Activated CD8-positive, alpha-beta memory T cell treated with anti-CD3 and anti-CD28 coated beads, Interleukin-2, amount 50 U/mL, for 48 hours (primary cell): ENCODE data around the gene NLK.
"Not testable (repeated sequence)": the region's sequence is repeated elsewhere in the genome, so short reads cannot be mapped to it uniquely, and the experiment has no call there.

Experiments used
- DNase-seq: peaks from one replicate; pipeline ENCODE4 v3.0.0-alpha.2; 2020

NLK gene

GRCh38 chr17:28118362-28118761, 75.9 kb downstream of the NLK start:
- no peak for DNase-seq

GRCh38 chr17:28119046-28119445, 76.6 kb downstream of the NLK start:
- DNase-seq, result no peak

GRCh38 chr17:28119560-28119959, 77.1 kb downstream of the NLK start:
- DNase-seq, result no peak

GRCh38 chr17:28120766-28121165, 78.3 kb downstream of the NLK start:
- no peak for DNase-seq

- DNase-seq, result no peak
These were observed 82.5 kb downstream of the NLK start for GRCh38 chr17:28124962-28125361.

- DNase-seq, result no peak
These were observed 83.3 kb downstream of the NLK start for GRCh38 chr17:28125526-28126378.

- DNase-seq, result no peak
These were observed 84.7 kb downstream of the NLK start for GRCh38 chr17:28127196-28127595.

GRCh38 chr17:28128779-28129178, 86.3 kb downstream of the NLK start:
- DNase-seq, result no peak

- DNase-seq, result no peak
These were observed 88.0 kb downstream of the NLK start for GRCh38 chr17:28130472-28130871.

GRCh38 chr17:28131599-28131998, 89.1 kb downstream of the NLK start:
- DNase-seq, result no peak

- no peak for DNase-seq
These were observed 91.1 kb downstream of the NLK start for GRCh38 chr17:28133562-28133970.

- no peak for DNase-seq
These were observed 94.4 kb downstream of the NLK start for GRCh38 chr17:28136923-28137322.

GRCh38 chr17:28139822-28140221, 97.3 kb downstream of the NLK start:
- no peak for DNase-seq

GRCh38 chr17:28141313-28141712, 98.8 kb downstream of the NLK start:
- DNase-seq, result no peak

GRCh38 chr17:28141773-28142172, 99.3 kb downstream of the NLK start:
- DNase-seq, result no peak

- no peak for DNase-seq
These were observed 99.8 kb downstream of the NLK start for GRCh38 chr17:28142305-28142704.

- no peak for DNase-seq
These were observed 101.5 kb downstream of the NLK start for GRCh38 chr17:28144019-28144418.

- DNase-seq, result no peak
These were observed 102.9 kb downstream of the NLK start for GRCh38 chr17:28145348-28145747.

GRCh38 chr17:28147017-28147416, 104.5 kb downstream of the NLK start:
- DNase-seq, result no peak

- no peak for DNase-seq
These were observed 108.5 kb downstream of the NLK start for GRCh38 chr17:28151001-28151400.

GRCh38 chr17:28154214-28154613, 111.7 kb downstream of the NLK start:
- no peak for DNase-seq

GRCh38 chr17:28155405-28155804, 112.9 kb downstream of the NLK start:
- not testable (repeated sequence) for DNase-seq

GRCh38 chr17:28159004-28159403, 116.5 kb downstream of the NLK start:
- no peak for DNase-seq

- no peak for DNase-seq
These were observed 117.4 kb downstream of the NLK start for GRCh38 chr17:28159924-28160323.

GRCh38 chr17:28160610-28161009, 118.1 kb downstream of the NLK start:
- DNase-seq, result no peak
